Prostate gland (tissue), 2 donors: ENCODE measurements around the gene TMEM234.

Experiments
- CTCF ChIP-seq, 4 experiments: fragments of 200-600 bp in 2 of 4; fragments of 450-650 bp in 2 of 4; sonication (generic) in 2 of 4; IDR thresholded peaks; 1 replicate in 3 of 4; 2 replicates in 1 of 4; pipeline ENCODE4 v1.5.1; 2016 to 2019; ENCODE audit warnings: antibody characterized with exemption in 4 of 4, mild to moderate bottlenecking in 2 of 4, moderate library complexity in 2 of 4
- POLR2A ChIP-seq: fragments of 450-650 bp; IDR thresholded peaks from one replicate; pipeline ENCODE4 v1.6.1; 2016; ENCODE audit warnings: antibody characterized with exemption, mild to moderate bottlenecking
- POLR2AphosphoS5 ChIP-seq: sonication (generic); formaldehyde crosslinking; IDR thresholded peaks from one replicate; pipeline ENCODE4 v1.6.1; 2017; ENCODE audit warnings: antibody characterized with exemption

- TF ChIP-seq CTCF (IDR thresholded peaks at IDR 0.05) (no peak), POLR2A (no peak), POLR2AphosphoS5 (no peak)
Observed at GRCh38 chr1:32195972-32196823, 26.0 kb downstream of the TMEM234 start.
